ENCODE results near the gene CORO1C. TPM values are rescaled to one million over a fixed set of nuclear protein-coding genes. Genes with fewer than 3 reads are reported as not detected.

CORO1C gene
- total and polyA plus RNA-seq, 9 of the 15 experiments (the other 6 are each of a cell fraction or from before 2014, with no cell fraction given) = 55.2 to 280 (median 150) TPM

DNA sequence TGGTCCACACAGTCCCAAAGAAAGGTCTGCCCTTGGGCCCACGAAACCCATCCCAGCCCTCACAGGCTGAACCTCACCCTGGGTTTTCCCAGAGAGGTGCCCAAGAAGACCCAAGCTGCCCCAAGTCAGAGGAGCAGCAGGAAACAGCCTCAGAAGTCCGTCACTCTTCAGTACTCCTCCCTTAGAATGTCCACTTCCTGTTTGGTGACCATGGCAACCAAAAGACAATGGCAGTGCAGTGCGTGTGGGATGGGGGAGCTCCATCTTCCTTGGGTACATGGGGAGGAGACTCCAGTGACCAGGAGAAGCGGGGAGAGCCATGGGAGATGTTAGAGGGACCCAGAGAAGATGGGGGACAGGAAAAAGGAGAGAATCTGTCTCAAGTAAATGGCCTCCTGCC, 108.9 kb downstream of the CORO1C start (continued):
- TF ChIP-seq, protein P1, sequence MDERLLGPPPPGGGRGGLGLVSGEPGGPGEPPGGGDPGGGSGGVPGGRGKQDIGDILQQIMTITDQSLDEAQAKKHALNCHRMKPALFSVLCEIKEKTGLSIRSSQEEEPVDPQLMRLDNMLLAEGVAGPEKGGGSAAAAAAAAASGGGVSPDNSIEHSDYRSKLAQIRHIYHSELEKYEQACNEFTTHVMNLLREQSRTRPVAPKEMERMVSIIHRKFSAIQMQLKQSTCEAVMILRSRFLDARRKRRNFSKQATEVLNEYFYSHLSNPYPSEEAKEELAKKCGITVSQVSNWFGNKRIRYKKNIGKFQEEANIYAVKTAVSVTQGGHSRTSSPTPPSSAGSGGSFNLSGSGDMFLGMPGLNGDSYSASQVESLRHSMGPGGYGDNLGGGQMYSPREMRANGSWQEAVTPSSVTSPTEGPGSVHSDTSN (CRISPR knock-in tag; IDR thresholded peaks at IDR 0.05; ENCODE audit: low read depth) = no peak
- TF ChIP-seq, protein P1 (tag; conservative IDR thresholded peaks at IDR 0.05; ENCODE audit: low read depth) = 0 out of 2 replicates have a peak, but pooled peaks have one; percentile 9
- TF ChIP-seq OTX1 (CRISPR knock-in tag; IDR thresholded peaks at IDR 0.05) (no peak), SPI1 (IDR thresholded peaks at IDR 0.05; ENCODE audit: borderline replicate concordance, low read depth, low read length) (peak; percentile 94), CHD2 (IDR thresholded peaks at IDR 0.05; ENCODE audit: low read depth, low read length) (no peak), TAF7 (tag; IDR thresholded peaks at IDR 0.05) (no peak), CEBPB (tag; IDR thresholded peaks at IDR 0.05) (no peak), TBL1XR1 (IDR thresholded peaks at IDR 0.05; ENCODE audit: low read length in 2 of 2) (no peak), ZNF586 (CRISPR knock-in tag; conservative IDR thresholded peaks at IDR 0.05) (no peak), CBX1 (IDR thresholded peaks at IDR 0.05; ENCODE audit: low read depth) (no peak), SMARCA5 (IDR thresholded peaks at IDR 0.05) (no peak), ZNF212 (CRISPR knock-in tag; IDR thresholded peaks at IDR 0.05) (no peak), RFX1 (IDR thresholded peaks at IDR 0.05) (peak; percentile 95), SRSF7 (optimal IDR thresholded peaks at IDR 0.05; ENCODE audit: low read depth, low read length) (no peak), CBX2 (IDR thresholded peaks at IDR 0.05; ENCODE audit: insufficient read depth, low read length, poor library complexity, severe bottlenecking) (no peak), PHB (CRISPR knock-in tag; IDR thresholded peaks at IDR 0.05) (no peak), TARDBP (IDR thresholded peaks at IDR 0.05) (no peak), TCF3 (CRISPR knock-in tag; IDR thresholded peaks at IDR 0.05) (no peak), BMI1 (IDR thresholded peaks at IDR 0.05; ENCODE audit: low read length) (peak; percentile 35; the same call in 1 of the 2 replicates), ZNF584 (CRISPR knock-in tag; IDR thresholded peaks at IDR 0.05; ENCODE audit: low read depth) (no peak)
- TF ChIP-seq, protein P2, sequence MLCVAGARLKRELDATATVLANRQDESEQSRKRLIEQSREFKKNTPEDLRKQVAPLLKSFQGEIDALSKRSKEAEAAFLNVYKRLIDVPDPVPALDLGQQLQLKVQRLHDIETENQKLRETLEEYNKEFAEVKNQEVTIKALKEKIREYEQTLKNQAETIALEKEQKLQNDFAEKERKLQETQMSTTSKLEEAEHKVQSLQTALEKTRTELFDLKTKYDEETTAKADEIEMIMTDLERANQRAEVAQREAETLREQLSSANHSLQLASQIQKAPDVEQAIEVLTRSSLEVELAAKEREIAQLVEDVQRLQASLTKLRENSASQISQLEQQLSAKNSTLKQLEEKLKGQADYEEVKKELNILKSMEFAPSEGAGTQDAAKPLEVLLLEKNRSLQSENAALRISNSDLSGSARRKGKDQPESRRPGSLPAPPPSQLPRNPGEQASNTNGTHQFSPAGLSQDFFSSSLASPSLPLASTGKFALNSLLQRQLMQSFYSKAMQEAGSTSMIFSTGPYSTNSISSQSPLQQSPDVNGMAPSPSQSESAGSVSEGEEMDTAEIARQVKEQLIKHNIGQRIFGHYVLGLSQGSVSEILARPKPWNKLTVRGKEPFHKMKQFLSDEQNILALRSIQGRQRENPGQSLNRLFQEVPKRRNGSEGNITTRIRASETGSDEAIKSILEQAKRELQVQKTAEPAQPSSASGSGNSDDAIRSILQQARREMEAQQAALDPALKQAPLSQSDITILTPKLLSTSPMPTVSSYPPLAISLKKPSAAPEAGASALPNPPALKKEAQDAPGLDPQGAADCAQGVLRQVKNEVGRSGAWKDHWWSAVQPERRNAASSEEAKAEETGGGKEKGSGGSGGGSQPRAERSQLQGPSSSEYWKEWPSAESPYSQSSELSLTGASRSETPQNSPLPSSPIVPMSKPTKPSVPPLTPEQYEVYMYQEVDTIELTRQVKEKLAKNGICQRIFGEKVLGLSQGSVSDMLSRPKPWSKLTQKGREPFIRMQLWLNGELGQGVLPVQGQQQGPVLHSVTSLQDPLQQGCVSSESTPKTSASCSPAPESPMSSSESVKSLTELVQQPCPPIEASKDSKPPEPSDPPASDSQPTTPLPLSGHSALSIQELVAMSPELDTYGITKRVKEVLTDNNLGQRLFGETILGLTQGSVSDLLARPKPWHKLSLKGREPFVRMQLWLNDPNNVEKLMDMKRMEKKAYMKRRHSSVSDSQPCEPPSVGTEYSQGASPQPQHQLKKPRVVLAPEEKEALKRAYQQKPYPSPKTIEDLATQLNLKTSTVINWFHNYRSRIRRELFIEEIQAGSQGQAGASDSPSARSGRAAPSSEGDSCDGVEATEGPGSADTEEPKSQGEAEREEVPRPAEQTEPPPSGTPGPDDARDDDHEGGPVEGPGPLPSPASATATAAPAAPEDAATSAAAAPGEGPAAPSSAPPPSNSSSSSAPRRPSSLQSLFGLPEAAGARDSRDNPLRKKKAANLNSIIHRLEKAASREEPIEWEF (CRISPR knock-in tag; IDR thresholded peaks at IDR 0.05) = no peak
- TF ChIP-seq, protein P3, sequence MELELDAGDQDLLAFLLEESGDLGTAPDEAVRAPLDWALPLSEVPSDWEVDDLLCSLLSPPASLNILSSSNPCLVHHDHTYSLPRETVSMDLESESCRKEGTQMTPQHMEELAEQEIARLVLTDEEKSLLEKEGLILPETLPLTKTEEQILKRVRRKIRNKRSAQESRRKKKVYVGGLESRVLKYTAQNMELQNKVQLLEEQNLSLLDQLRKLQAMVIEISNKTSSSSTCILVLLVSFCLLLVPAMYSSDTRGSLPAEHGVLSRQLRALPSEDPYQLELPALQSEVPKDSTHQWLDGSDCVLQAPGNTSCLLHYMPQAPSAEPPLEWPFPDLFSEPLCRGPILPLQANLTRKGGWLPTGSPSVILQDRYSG (tag; conservative IDR thresholded peaks at IDR 0.05; ENCODE audit: low read depth) = no peak
- TF ChIP-seq, protein P4, sequence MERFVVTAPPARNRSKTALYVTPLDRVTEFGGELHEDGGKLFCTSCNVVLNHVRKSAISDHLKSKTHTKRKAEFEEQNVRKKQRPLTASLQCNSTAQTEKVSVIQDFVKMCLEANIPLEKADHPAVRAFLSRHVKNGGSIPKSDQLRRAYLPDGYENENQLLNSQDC (CRISPR knock-in tag; IDR thresholded peaks at IDR 0.05) = no peak
